Mucosa of stomach (tissue), 1 donor: ENCODE results near the gene DENND6B.
A peak's percentile ranks its signal among the peaks of the same experiment; 100 is the strongest.

Source experiments
- H3K27me3 ChIP-seq: one replicate; pipeline ENCODE4 v1.7.0; 2013; ENCODE audit warnings: mild to moderate bottlenecking, low read length; ENCODE audit not compliant: control insufficient read depth, insufficient read depth
- H3K36me3 ChIP-seq: one replicate; pipeline ENCODE4 v1.7.0; 2013; ENCODE audit warnings: low read length; ENCODE audit not compliant: control insufficient read depth, insufficient read depth
- H3K4me1 ChIP-seq: one replicate; pipeline ENCODE4 v1.7.0; 2013; ENCODE audit warnings: mild to moderate bottlenecking, low read length; ENCODE audit not compliant: control insufficient read depth, insufficient read depth
- H3K4me3 ChIP-seq: one replicate; pipeline ENCODE4 v1.7.0; 2013; ENCODE audit warnings: low read length
- H3K9ac ChIP-seq: one replicate; pipeline ENCODE4 v1.7.0; 2013; ENCODE audit warnings: mild to moderate bottlenecking, low read length, moderate library complexity
- H3K9me3 ChIP-seq: one replicate; pipeline ENCODE4 v1.7.0; 2013; ENCODE audit warnings: mild to moderate bottlenecking, low read length, moderate library complexity; ENCODE audit not compliant: control insufficient read depth
- donor health status: Pancreatic carcinoma.

Gene DENND6B

DNA sequence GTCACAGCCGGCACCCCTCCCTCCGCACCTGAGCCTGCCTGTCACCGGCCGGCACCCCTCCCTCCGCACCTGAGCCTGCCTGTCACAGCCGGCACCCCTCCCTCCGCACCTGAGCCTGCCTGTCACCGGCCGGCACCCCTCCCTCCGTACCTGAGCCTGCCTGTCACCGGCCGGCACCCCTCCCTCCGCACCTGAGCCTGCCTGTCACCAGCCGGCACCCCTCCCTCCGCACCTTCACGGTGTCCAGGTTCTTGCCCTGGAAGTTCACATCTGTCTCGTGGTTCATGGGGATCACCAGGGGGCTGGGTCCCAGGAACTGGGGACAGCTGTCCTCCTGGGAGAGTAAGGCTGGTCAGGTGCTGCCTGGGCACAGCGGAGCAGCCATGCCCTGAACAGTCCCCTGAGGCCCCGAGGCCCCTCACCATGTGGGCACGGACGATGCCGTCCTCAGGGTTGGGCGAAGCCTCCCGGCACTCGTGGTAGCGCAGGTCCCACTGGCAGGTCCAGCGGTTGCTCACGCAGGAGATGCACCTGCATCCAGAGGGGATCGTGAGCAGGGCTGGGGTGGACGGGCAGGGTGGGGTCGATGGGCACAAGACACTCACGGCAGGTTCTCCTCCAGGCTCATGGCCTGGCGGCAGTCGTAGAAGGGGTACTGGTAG is 41.1 kb downstream of the DENND6B start:
- H3K27me3 ChIP-seq: no peaks in the 10 kb centered on the region
- peaks cover 44% of the 10 kb centered on the region for H3K36me3 ChIP-seq
- H3K9ac ChIP-seq: peak overlapping the region; percentile 9
- no peak overlapping the region for H3K4me3 ChIP-seq
- no peaks in the 10 kb centered on the region for H3K9me3 ChIP-seq
- H3K4me1 ChIP-seq: peaks cover 83% of the 10 kb centered on the region

GRCh38 chr22:50284479-50284878 is 42.3 kb downstream of the DENND6B start:
- no peaks in the 10 kb centered on the region for H3K9me3 ChIP-seq
- H3K27me3 ChIP-seq: no peaks in the 10 kb centered on the region
- peak overlapping the region; percentile 28 for H3K9ac ChIP-seq
- peaks cover 45% of the 10 kb centered on the region for H3K36me3 ChIP-seq
- H3K4me1 ChIP-seq: peaks cover 84% of the 10 kb centered on the region
- H3K4me3 ChIP-seq: no peak overlapping the region

GRCh38 chr22:50283821-50284220 is 43.0 kb downstream of the DENND6B start:
- Histone ChIP-seq H3K4me3 (no peak overlapping the region), H3K36me3 (peaks cover 44% of the 10 kb centered on the region), H3K27me3 (no peaks in the 10 kb centered on the region), H3K4me1 (peaks cover 82% of the 10 kb centered on the region), H3K9ac (no peak overlapping the region), H3K9me3 (no peaks in the 10 kb centered on the region)

- Histone ChIP-seq H3K9ac (peak overlapping the region; percentile 8), H3K4me3 (no peak overlapping the region), H3K36me3 (peaks cover 32% of the 10 kb centered on the region)
Measured at GRCh38 chr22:50282361-50283155, 44.3 kb downstream of the DENND6B start.

GRCh38 chr22:50281957-50282356 is 44.9 kb downstream of the DENND6B start:
- Histone ChIP-seq H3K9me3 (no peaks in the 10 kb centered on the region), H3K4me3 (no peak overlapping the region), H3K4me1 (peaks cover 64% of the 10 kb centered on the region), H3K36me3 (peaks cover 37% of the 10 kb centered on the region), H3K9ac (peak overlapping the region; percentile 48), H3K27me3 (no peaks in the 10 kb centered on the region)

More at GRCh38 chr22:50282361-50283155, 44.3 kb downstream of the DENND6B start:
- peaks cover 70% of the 10 kb centered on the region for H3K4me1 ChIP-seq
- H3K9me3 ChIP-seq: no peaks in the 10 kb centered on the region
- H3K27me3 ChIP-seq: no peaks in the 10 kb centered on the region

DNA sequence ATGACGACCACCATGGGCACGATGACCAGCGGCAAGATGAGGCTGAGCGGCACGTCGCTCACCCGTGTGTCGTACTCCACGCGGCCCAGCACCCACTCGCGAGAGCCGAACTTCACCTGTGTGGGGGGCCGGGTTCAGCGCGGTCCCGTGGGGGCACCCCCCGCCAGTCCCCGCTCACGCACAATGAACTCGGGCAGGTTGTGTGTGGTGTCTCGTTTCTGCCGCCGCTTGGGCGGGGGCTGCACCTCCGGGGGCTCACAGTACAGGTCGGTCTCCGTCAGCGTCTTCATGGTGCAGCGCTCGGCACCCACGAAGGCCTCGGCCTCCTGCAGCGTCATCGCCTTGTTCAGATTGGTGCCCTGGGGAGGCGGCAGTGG is 45.4 kb downstream of the DENND6B start:
- no peak overlapping the region for H3K4me3 ChIP-seq
- peak overlapping the region; percentile 48 for H3K9ac ChIP-seq
- H3K36me3 ChIP-seq: peaks cover 43% of the 10 kb centered on the region
- no peaks in the 10 kb centered on the region for H3K9me3 ChIP-seq
- H3K4me1 ChIP-seq: peaks cover 58% of the 10 kb centered on the region
- H3K27me3 ChIP-seq: no peaks in the 10 kb centered on the region

DNA sequence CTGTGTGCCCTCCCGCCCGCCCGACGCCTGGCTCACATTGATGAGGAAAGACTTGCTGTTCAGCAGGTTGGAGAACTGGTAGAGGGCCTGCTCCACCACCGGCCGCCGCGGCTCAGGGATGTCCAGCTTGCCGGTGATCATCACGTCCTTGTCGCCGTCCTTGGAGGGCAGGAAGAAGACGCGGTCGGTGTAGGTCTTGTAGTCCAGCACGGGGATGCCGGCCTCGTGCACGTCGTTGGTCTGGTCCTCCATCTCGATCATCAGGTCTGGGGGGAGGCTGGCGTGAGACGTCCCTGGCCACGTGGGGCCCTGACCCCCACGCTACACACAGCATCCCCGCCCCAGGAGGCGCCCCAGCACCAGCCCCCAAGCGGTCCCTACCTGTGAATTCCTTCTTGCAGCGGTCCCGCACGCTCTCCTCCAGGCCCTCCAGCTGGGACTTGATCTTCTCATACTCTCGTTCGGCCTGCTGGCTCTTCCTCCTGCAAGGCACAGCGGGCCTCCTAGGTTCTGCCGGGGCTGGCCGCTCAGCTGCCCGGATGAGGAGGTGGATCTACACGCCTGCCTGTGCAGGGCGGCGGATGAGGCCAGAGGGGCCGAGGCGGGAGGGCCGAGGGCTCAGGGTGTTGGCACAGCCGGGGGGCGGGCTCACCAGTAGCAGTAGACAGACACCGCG is 46.0 kb downstream of the DENND6B start:
- H3K9ac ChIP-seq: no peak overlapping the region
- H3K36me3 ChIP-seq: peaks cover 42% of the 10 kb centered on the region

DNA sequence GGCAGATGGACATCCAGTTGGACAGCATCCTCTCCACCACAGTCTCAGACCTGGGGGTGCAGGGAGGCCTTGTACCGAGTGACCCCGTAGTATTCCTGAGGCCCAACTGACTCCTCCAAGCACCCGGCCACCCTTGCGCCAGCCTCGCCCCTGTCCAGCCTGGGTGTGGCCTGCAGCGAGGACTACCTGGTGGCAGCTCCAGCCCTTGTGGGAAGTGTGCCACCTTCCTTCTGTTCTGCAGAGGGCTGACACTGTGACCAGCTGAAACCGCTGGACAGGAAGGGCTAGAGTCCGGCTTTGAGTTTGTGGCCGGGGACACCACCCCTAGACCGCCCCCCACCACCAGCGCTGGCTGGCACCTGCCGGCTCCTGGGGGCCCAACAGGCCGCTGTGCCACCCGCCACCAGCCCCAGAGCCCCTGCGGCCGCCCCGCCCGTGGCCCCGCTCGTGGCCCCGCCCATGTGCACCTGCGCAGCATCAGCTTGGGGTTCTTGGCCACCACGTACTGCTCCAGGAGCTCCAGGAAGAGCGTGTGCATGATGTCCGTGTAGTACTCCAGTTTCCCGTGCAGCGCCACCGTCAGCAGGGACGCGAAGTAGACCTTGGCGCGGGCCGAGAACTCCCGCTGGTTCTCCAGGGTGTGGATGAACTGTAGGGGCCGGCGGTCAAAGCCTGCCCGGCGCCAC is 46.6 kb downstream of the DENND6B start:
- Histone ChIP-seq H3K36me3 (peaks cover 39% of the 10 kb centered on the region), H3K4me1 (peaks cover 50% of the 10 kb centered on the region), H3K9ac (no peak overlapping the region)

More for the DNA sequence above, 46.0 kb downstream of the DENND6B start:
- H3K9me3 ChIP-seq: no peaks in the 10 kb centered on the region
- peaks cover 53% of the 10 kb centered on the region for H3K4me1 ChIP-seq
- H3K27me3 ChIP-seq: no peaks in the 10 kb centered on the region
- no peak overlapping the region for H3K4me3 ChIP-seq

DNA sequence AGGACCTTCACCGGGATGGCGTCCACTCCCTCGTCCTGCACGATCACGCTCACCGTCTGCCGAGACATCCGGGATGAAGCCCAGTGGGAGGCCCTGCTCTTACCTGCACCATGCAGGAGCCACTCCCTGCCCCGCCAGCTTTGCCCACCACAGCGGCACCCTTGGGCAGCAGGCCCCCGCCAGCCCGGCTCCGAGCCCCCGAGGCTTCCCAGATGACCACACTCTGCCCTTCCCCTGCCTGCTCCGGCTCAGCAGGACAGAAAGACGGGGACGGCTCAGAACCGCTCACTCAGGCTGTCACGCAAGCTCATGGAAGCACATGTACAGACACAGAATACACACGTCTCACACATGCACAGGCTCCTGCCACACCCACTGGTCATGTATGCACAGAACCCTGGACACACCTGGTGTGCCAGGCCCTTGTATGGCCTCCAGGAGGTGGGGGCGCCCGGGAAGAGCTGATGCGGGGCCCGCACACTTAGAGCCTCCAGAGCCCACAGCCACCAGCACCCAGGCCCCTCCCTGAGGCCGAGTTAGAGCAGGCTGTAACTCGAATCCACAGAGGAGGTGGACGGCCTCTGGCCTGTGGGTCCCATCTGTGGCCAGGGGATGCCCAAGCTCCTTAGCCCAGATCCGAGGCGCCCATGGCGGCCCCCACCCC is 47.7 kb downstream of the DENND6B start:
- H3K27me3 ChIP-seq: no peaks in the 10 kb centered on the region
- no peak overlapping the region for H3K4me3 ChIP-seq
- H3K9me3 ChIP-seq: no peaks in the 10 kb centered on the region
- peaks cover 42% of the 10 kb centered on the region for H3K36me3 ChIP-seq
- peaks cover 44% of the 10 kb centered on the region for H3K4me1 ChIP-seq
- H3K9ac ChIP-seq: no peak overlapping the region

More for the DNA sequence above, 46.6 kb downstream of the DENND6B start:
- H3K27me3 ChIP-seq: no peaks in the 10 kb centered on the region
- no peaks in the 10 kb centered on the region for H3K9me3 ChIP-seq
- no peak overlapping the region for H3K4me3 ChIP-seq

DNA sequence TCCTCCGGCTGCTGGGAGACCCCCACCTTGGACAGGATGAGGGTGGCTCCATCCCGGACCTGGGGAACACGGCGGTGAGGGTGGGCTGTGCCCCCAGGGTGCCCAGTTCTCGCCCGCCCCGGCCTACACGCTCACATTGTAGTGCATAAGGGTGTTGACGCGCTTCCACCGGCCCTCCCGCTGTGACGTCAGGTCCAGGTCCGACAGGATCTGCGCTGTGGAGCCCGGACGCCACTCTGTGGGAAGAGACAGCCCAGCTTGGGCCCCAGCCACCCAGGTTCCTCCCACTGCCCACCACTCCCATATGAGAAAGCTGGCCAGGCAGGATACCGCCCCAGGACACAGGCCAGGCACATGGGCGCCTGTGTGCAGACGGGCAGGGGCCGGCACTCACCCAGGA is 48.4 kb downstream of the DENND6B start:
- H3K4me3 ChIP-seq: no peak overlapping the region
- no peaks in the 10 kb centered on the region for H3K9me3 ChIP-seq
- peaks cover 42% of the 10 kb centered on the region for H3K36me3 ChIP-seq
- no peaks in the 10 kb centered on the region for H3K27me3 ChIP-seq
- H3K9ac ChIP-seq: no peak overlapping the region
- H3K4me1 ChIP-seq: peaks cover 44% of the 10 kb centered on the region

DNA sequence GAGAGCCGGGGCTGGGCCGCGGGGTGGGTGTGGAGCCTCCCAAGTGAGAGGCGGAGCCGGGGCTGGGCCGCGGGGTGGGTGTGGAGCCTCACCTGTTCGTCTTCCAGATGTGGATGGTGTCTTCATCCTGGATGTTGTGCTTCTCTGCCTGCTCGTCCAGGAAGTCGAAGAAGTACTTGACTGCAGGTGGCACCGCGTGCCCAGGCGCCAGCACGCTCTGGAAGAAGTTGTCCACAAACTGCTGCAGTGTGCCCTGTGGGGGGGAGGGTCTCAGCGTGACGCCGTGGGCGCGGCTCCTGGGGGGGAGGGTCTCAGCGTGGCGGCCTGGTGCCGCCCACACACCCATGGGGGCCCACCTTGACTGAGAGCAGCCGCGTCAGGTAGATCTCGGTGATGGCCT is 49.1 kb downstream of the DENND6B start:
- no peak overlapping the region for H3K4me3 ChIP-seq
- no peak overlapping the region for H3K9ac ChIP-seq
- no peaks in the 10 kb centered on the region for H3K9me3 ChIP-seq
- peaks cover 37% of the 10 kb centered on the region for H3K4me1 ChIP-seq
- H3K27me3 ChIP-seq: no peaks in the 10 kb centered on the region
- H3K36me3 ChIP-seq: peaks cover 42% of the 10 kb centered on the region
